HEK293 (cell line): ENCODE data around the gene CNPY2.

ENCODE experiments used
- CTCF ChIA-PET: fragments of 350-600 bp; formaldehyde crosslinking; extraction: SDS; loops from one replicate; lab custom pipeline; 2021; ENCODE audit warnings: antibody characterized with exemption; lab: Yijun Ruan, JAX
- POLR2A ChIA-PET: fragments of 300-600 bp; formaldehyde crosslinking; extraction: SDS; loops from one replicate; lab custom pipeline; 2020; ENCODE audit warnings: antibody characterized with exemption, inconsistent platforms; lab: Yijun Ruan, JAX
- H3K27ac ChIP-seq: fragments of 200-500 bp; sonication (Bioruptor generic); 2 replicates; pipeline ENCODE4 v1.5.1; 2014; ENCODE audit warnings: low read depth, low read length, control low read depth, inconsistent platforms; ENCODE audit errors: extremely low read depth
- H3K36me3 ChIP-seq, 2 experiments: fragments of 200-500 bp in 1 of 2; sonication (Bioruptor generic) in 1 of 2; 1 replicate in 1 of 2; 2 replicates in 1 of 2; pipeline ENCODE4 v1.5.1; 2014 to 2017; ENCODE audit warnings: inconsistent platforms in 2 of 2, low read length in 2 of 2; ENCODE audit not compliant: control insufficient read depth in 2 of 2, insufficient read depth in 1 of 2
- H3K4me1 ChIP-seq: fragments of 200-500 bp; sonication (Bioruptor generic); 2 replicates; pipeline ENCODE4 v1.5.1; 2014; ENCODE audit warnings: mild to moderate bottlenecking, low read length, inconsistent platforms; ENCODE audit not compliant: control insufficient read depth, insufficient read depth
- H3K4me3 ChIP-seq: 2 replicates; pipeline ENCODE4 v1.5.1; 2011; ENCODE audit warnings: low read depth, mild to moderate bottlenecking, control low read depth, low read length, moderate library complexity
- H3K9me3 ChIP-seq: fragments of 200-500 bp; sonication (Bioruptor generic); 2 replicates; pipeline ENCODE4 v1.5.1; 2014; ENCODE audit warnings: low read depth, low read length, inconsistent platforms; ENCODE audit not compliant: control insufficient read depth, insufficient read depth
- GFI1B ChIP-seq: fragments of 450-650 bp; formaldehyde crosslinking; IDR thresholded peaks from 2 replicates; pipeline ENCODE4 v1.5.1; 2016; ENCODE audit warnings: missing biosample characterization, missing genetic modification characterization
- PRDM1 ChIP-seq: fragments of 450-650 bp; formaldehyde crosslinking; IDR thresholded peaks from 2 replicates; pipeline ENCODE4; 2016; ENCODE audit warnings: missing biosample characterization, missing genetic modification characterization
- ZFP69B ChIP-seq: fragments of 450-650 bp; formaldehyde crosslinking; IDR thresholded peaks from 2 replicates; pipeline ENCODE4 v1.5.1; 2016; ENCODE audit warnings: missing biosample characterization, missing genetic modification characterization
- ZNF174 ChIP-seq: fragments of 450-650 bp; formaldehyde crosslinking; IDR thresholded peaks from 2 replicates; pipeline ENCODE4 v1.5.0; 2017; ENCODE audit warnings: missing biosample characterization, mild to moderate bottlenecking, missing genetic modification characterization
- ZNF211 ChIP-seq: fragments of 450-650 bp; formaldehyde crosslinking; IDR thresholded peaks from 2 replicates; pipeline ENCODE4 v1.5.1; 2016; ENCODE audit warnings: low read depth, missing biosample characterization, missing genetic modification characterization
- ZNF266 ChIP-seq: fragments of 450-650 bp; formaldehyde crosslinking; IDR thresholded peaks from 2 replicates; pipeline ENCODE4 v1.5.1; 2016; ENCODE audit warnings: missing biosample characterization, missing genetic modification characterization, low read depth
- ZNF302 ChIP-seq: fragments of 450-650 bp; formaldehyde crosslinking; IDR thresholded peaks from 2 replicates; pipeline ENCODE4 v1.5.1; 2016; ENCODE audit warnings: missing biosample characterization, missing genetic modification characterization, low read depth
- ZNF366 ChIP-seq: fragments of 450-650 bp; formaldehyde crosslinking; conservative IDR thresholded peaks from 2 replicates; pipeline ENCODE4 v1.5.1; 2016; ENCODE audit warnings: missing biosample characterization, missing genetic modification characterization
- ZNF423 ChIP-seq: fragments of 450-650 bp; formaldehyde crosslinking; IDR thresholded peaks from 2 replicates; pipeline ENCODE4 v1.5.1; 2016; ENCODE audit warnings: missing biosample characterization, missing genetic modification characterization
- ZNF433 ChIP-seq: fragments of 450-650 bp; formaldehyde crosslinking; IDR thresholded peaks from 2 replicates; pipeline ENCODE4 v1.5.1; 2016; ENCODE audit warnings: missing biosample characterization, missing genetic modification characterization, low read depth
- ZNF48 ChIP-seq: fragments of 450-650 bp; formaldehyde crosslinking; IDR thresholded peaks from 2 replicates; pipeline ENCODE4 v1.5.1; 2016; ENCODE audit warnings: missing biosample characterization, missing genetic modification characterization
- ZNF837 ChIP-seq: fragments of 450-650 bp; formaldehyde crosslinking; IDR thresholded peaks from 2 replicates; pipeline ENCODE4 v1.5.1; 2016; ENCODE audit warnings: missing biosample characterization, missing genetic modification characterization
- TF ChIP-seq, protein P1 (sequence below): fragments of 450-650 bp; formaldehyde crosslinking; IDR thresholded peaks from 2 replicates; pipeline ENCODE4 v1.5.1; 2016; ENCODE audit warnings: missing biosample characterization, missing genetic modification characterization, borderline replicate concordance
- TF ChIP-seq, protein P2 (sequence below): fragments of 450-650 bp; formaldehyde crosslinking; IDR thresholded peaks from 2 replicates; pipeline ENCODE4 v1.5.1; 2017; ENCODE audit warnings: missing biosample characterization, missing genetic modification characterization
- TF ChIP-seq, protein P3 (sequence below): fragments of 450-650 bp; formaldehyde crosslinking; IDR thresholded peaks from 2 replicates; pipeline ENCODE4; 2016; ENCODE audit warnings: missing biosample characterization, missing genetic modification characterization
- TF ChIP-seq, protein P4 (sequence below): fragments of 450-650 bp; formaldehyde crosslinking; IDR thresholded peaks from 2 replicates; pipeline ENCODE4 v1.5.1; 2016; ENCODE audit warnings: missing biosample characterization, missing genetic modification characterization
- TF ChIP-seq, protein P5 (sequence below): fragments of 450-650 bp; formaldehyde crosslinking; IDR thresholded peaks from 2 replicates; pipeline ENCODE4 v1.5.1; 2016; ENCODE audit warnings: missing biosample characterization, missing genetic modification characterization
- TF ChIP-seq, protein P6 (sequence below): fragments of 450-650 bp; formaldehyde crosslinking; IDR thresholded peaks from 2 replicates; pipeline ENCODE4 v1.5.1; 2016; ENCODE audit warnings: missing biosample characterization, missing genetic modification characterization

CNPY2 gene

DNA sequence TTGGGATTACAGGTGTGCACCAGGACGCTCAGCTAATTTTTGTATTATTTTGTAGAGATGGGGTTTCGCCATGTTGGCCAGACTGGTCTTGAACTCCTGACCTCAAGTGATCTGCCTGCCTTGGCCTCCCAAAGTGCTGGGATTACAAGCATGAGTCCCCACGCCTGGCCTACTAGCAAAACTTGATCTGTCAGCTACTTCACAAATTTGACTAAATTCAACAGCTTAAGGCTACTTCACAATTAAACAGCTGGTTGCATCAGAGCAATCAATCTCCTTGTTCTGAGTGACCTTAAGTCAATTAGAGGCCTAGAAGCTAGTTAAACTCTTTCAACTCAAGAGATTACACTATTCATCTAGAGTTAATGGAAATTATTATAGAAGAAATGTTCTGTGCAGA lies 36.9 kb downstream of the CNPY2 start:
- Histone ChIP-seq H3K4me1 (no peaks in the 10 kb centered on the region), H3K27ac (no peak overlapping the region), H3K9me3 (no peaks in the 10 kb centered on the region), H3K4me3 (no peak overlapping the region), H3K36me3 (peaks cover 88 to 92% of the 10 kb centered on the region in 2 experiments)
- CTCF ChIA-PET: interaction anchor here (0.8 to 1.1 kb wide), 2 partner anchors 12 to 21 kb away, joined by 3 to 4 read pairs; partner anchors contain the start of gene ANKRD52
- POLR2A ChIA-PET: interaction anchor here (0.7 to 0.8 kb wide), 2 partner anchors 11 to 105 kb away, joined by 3 to 4 read pairs; no protein-coding TSS in a partner anchor
- TF ChIP-seq ZNF48 (tag by site-specific recombination) (no peak), ZNF302 (tag by site-specific recombination) (no peak), ZNF366 (tag by site-specific recombination) (no peak), ZFP69B (tag by site-specific recombination) (no peak), ZNF837 (tag by site-specific recombination) (no peak), GFI1B (no peak), PRDM1 (no peak), ZNF266 (tag by site-specific recombination) (no peak), ZNF423 (tag by site-specific recombination) (no peak), ZNF211 (tag by site-specific recombination) (no peak), ZNF174 (tag by site-specific recombination) (no peak), ZNF433 (tag by site-specific recombination) (no peak)
- TF ChIP-seq, protein P1, sequence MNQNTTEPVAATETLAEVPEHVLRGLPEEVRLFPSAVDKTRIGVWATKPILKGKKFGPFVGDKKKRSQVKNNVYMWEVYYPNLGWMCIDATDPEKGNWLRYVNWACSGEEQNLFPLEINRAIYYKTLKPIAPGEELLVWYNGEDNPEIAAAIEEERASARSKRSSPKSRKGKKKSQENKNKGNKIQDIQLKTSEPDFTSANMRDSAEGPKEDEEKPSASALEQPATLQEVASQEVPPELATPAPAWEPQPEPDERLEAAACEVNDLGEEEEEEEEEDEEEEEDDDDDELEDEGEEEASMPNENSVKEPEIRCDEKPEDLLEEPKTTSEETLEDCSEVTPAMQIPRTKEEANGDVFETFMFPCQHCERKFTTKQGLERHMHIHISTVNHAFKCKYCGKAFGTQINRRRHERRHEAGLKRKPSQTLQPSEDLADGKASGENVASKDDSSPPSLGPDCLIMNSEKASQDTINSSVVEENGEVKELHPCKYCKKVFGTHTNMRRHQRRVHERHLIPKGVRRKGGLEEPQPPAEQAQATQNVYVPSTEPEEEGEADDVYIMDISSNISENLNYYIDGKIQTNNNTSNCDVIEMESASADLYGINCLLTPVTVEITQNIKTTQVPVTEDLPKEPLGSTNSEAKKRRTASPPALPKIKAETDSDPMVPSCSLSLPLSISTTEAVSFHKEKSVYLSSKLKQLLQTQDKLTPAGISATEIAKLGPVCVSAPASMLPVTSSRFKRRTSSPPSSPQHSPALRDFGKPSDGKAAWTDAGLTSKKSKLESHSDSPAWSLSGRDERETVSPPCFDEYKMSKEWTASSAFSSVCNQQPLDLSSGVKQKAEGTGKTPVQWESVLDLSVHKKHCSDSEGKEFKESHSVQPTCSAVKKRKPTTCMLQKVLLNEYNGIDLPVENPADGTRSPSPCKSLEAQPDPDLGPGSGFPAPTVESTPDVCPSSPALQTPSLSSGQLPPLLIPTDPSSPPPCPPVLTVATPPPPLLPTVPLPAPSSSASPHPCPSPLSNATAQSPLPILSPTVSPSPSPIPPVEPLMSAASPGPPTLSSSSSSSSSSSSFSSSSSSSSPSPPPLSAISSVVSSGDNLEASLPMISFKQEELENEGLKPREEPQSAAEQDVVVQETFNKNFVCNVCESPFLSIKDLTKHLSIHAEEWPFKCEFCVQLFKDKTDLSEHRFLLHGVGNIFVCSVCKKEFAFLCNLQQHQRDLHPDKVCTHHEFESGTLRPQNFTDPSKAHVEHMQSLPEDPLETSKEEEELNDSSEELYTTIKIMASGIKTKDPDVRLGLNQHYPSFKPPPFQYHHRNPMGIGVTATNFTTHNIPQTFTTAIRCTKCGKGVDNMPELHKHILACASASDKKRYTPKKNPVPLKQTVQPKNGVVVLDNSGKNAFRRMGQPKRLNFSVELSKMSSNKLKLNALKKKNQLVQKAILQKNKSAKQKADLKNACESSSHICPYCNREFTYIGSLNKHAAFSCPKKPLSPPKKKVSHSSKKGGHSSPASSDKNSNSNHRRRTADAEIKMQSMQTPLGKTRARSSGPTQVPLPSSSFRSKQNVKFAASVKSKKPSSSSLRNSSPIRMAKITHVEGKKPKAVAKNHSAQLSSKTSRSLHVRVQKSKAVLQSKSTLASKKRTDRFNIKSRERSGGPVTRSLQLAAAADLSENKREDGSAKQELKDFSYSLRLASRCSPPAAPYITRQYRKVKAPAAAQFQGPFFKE (tag by site-specific recombination): no peak
- TF ChIP-seq, protein P2, sequence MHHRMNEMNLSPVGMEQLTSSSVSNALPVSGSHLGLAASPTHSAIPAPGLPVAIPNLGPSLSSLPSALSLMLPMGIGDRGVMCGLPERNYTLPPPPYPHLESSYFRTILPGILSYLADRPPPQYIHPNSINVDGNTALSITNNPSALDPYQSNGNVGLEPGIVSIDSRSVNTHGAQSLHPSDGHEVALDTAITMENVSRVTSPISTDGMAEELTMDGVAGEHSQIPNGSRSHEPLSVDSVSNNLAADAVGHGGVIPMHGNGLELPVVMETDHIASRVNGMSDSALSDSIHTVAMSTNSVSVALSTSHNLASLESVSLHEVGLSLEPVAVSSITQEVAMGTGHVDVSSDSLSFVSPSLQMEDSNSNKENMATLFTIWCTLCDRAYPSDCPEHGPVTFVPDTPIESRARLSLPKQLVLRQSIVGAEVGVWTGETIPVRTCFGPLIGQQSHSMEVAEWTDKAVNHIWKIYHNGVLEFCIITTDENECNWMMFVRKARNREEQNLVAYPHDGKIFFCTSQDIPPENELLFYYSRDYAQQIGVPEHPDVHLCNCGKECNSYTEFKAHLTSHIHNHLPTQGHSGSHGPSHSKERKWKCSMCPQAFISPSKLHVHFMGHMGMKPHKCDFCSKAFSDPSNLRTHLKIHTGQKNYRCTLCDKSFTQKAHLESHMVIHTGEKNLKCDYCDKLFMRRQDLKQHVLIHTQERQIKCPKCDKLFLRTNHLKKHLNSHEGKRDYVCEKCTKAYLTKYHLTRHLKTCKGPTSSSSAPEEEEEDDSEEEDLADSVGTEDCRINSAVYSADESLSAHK (tag by site-specific recombination): no peak
- TF ChIP-seq, protein P3, sequence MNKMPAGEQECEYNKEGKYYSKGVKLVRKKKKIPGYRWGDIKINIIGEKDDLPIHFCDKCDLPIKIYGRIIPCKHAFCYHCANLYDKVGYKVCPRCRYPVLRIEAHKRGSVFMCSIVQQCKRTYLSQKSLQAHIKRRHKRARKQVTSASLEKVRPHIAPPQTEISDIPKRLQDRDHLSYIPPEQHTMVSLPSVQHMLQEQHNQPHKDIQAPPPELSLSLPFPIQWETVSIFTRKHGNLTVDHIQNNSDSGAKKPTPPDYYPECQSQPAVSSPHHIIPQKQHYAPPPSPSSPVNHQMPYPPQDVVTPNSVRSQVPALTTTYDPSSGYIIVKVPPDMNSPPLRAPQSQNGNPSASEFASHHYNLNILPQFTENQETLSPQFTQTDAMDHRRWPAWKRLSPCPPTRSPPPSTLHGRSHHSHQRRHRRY: no peak
- TF ChIP-seq, protein P4, sequence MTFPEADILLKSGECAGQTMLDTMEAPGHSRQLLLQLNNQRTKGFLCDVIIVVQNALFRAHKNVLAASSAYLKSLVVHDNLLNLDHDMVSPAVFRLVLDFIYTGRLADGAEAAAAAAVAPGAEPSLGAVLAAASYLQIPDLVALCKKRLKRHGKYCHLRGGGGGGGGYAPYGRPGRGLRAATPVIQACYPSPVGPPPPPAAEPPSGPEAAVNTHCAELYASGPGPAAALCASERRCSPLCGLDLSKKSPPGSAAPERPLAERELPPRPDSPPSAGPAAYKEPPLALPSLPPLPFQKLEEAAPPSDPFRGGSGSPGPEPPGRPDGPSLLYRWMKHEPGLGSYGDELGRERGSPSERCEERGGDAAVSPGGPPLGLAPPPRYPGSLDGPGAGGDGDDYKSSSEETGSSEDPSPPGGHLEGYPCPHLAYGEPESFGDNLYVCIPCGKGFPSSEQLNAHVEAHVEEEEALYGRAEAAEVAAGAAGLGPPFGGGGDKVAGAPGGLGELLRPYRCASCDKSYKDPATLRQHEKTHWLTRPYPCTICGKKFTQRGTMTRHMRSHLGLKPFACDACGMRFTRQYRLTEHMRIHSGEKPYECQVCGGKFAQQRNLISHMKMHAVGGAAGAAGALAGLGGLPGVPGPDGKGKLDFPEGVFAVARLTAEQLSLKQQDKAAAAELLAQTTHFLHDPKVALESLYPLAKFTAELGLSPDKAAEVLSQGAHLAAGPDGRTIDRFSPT: no peak
- TF ChIP-seq, protein P5, sequence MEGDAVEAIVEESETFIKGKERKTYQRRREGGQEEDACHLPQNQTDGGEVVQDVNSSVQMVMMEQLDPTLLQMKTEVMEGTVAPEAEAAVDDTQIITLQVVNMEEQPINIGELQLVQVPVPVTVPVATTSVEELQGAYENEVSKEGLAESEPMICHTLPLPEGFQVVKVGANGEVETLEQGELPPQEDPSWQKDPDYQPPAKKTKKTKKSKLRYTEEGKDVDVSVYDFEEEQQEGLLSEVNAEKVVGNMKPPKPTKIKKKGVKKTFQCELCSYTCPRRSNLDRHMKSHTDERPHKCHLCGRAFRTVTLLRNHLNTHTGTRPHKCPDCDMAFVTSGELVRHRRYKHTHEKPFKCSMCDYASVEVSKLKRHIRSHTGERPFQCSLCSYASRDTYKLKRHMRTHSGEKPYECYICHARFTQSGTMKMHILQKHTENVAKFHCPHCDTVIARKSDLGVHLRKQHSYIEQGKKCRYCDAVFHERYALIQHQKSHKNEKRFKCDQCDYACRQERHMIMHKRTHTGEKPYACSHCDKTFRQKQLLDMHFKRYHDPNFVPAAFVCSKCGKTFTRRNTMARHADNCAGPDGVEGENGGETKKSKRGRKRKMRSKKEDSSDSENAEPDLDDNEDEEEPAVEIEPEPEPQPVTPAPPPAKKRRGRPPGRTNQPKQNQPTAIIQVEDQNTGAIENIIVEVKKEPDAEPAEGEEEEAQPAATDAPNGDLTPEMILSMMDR (tag by site-specific recombination): no peak
- TF ChIP-seq, protein P6, sequence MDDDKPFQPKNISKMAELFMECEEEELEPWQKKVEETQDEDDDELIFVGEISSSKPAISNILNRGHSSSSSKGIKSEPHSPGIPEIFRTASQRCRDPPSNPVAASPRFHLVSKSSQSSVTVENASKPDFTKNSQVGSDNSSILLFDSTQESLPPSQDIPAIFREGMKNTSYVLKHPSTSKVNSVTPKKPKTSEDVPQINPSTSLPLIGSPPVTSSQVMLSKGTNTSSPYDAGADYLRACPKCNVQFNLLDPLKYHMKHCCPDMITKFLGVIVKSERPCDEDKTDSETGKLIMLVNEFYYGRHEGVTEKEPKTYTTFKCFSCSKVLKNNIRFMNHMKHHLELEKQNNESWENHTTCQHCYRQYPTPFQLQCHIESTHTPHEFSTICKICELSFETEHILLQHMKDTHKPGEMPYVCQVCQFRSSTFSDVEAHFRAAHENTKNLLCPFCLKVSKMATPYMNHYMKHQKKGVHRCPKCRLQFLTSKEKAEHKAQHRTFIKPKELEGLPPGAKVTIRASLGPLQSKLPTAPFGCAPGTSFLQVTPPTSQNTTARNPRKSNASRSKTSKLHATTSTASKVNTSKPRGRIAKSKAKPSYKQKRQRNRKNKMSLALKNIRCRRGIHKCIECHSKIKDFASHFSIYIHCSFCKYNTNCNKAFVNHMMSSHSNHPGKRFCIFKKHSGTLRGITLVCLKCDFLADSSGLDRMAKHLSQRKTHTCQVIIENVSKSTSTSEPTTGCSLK (tag by site-specific recombination): no peak
- TF ChIP-seq, all 188 proteins: peak for 0
